Hindlimb muscle (tissue), 1 donor: ENCODE data around the gene TGFB2. TPM values are rescaled to one million over a fixed set of nuclear protein-coding genes. Genes with fewer than 3 reads are reported as not detected.
"Not testable (repeated sequence)": the region's sequence is repeated elsewhere in the genome, so short reads cannot be mapped to it uniquely, and the experiment has no call there.

Source experiments
- DNase-seq: peaks from one replicate; pipeline ENCODE4 v3.0.0-alpha.2; 2013
- polyA plus RNA-seq: library from polyadenylated mRNA; unstranded; fragments of 120-200 nt; gene quantifications from one replicate; pipeline ENCODE4 v1.2.1, GENCODE V29; 2013; ENCODE audit not compliant: insufficient read length

The TGFB2 gene
- 54.3 TPM for polyA plus RNA-seq

DNA sequence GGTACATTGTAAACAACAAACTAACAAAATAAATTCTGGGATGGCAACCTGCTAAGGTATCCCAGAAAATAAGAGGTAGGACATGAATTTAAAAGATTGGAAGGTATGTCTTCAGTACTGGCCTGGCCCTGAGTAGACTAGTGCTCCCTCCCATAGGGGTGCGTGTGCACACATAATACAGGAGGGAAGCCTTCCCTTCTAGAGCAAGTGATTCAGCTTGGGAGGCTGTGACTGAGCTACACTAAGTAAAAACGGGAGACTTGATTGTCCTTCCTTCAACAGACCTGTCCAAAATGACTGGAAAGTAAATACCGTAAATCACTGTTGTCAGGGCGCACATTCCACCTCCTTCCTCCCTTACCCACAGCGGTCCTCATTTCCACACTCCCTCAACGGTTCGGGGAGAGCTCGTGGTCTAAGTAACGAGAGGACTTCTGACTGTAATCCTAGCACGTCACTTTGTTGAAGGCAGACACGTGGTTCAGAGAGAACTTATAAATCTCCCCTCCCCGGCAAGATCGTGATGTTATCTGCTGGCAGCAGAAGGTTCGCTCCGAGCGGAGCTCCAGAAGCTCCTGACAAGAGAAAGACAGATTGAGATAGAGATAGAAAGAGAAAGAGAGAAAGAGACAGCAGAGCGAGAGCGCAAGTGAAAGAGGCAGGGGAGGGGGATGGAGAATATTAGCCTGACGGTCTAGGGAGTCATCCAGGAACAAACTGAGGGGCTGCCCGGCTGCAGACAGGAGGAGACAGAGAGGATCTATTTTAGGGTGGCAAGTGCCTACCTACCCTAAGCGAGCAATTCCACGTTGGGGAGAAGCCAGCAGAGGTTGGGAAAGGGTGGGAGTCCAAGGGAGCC lies at the start of gene TGFB2:
TSS of gene TGFB2 (plus strand) at position 523 of the 859 bp plus-strand sequence. CDS start 1,366 bp downstream, outside the sequence.
- DNase-seq, result peak; percentile 86

DNA sequence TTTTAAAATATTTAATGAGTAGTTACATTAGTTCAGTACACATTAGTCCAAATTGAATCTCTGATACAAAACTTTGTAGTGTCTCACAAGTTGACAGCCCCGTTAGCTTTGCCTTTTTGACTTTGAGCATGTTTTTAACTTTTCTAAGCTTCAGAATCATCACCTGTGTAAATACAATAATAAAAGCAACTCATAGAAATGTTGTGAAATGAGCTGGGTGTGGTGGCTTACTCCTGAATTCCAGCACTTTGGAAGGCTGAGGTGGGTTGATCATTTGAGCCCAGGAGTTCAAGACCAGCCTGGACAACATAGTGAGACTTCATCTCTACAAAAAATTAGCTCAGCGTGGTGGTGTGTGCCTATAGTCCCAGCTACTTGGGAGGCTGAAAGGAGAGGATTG lies 49.0 kb upstream of the TGFB2 start:
- no peak for DNase-seq

DNA sequence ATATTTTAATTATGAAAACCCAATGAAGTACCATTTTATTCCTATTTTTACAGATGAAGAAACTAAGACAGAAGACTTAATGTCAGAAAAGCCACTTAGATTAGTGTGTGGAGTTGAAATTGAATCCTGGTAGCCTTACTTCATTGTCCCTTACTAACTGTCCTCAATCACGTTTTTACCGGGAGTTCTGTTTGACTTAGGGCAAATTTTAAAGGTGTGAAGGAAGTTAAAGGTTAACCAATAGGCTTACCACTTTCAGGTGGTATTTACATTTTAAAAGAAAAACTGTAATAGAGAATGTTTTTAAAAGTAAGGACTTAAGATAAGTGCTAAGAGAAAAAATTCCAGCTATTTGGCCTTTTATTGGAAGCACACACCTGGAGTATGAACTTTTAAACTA lies 47.7 kb upstream of the TGFB2 start:
- no peak for DNase-seq

DNA sequence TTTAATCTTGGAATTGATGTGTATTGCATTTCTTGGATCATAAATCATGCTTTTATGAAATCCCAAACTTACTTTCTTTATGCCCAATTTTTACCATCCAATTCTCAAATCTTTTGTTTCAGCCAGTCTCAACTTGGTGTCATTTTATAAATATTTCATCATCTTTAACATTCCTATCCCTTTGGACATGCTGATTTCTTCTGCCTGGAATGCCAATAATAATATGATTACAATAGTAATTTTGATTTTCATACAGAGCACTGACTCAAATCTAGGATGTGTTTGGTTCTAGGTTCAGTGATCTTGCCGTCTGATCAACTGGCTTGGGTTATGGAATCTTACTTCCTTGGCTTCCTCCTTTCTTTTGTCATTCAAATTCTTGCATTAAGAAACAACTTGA lies 47.3 kb upstream of the TGFB2 start:
- DNase-seq, result no peak

DNA sequence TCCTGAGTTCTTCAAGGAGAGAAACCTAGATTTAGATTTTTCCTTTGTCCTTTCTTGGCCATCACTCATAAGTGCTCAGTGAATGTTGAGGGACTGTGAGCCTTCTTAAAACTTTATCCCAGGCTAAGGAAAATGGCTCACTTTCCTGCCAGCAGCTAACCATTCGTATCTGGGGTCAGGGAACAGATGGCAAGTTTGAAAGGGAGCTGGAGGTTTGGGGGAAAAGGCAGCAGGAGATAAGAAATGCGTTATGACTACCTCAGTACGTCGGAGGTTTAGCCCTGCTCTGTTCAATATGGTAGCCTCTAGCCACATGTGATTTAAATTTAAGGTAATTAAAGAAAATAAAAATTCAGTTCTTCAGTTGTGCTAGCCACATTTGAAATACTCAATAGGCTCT lies 46.7 kb upstream of the TGFB2 start:
- DNase-seq, result no peak

DNA sequence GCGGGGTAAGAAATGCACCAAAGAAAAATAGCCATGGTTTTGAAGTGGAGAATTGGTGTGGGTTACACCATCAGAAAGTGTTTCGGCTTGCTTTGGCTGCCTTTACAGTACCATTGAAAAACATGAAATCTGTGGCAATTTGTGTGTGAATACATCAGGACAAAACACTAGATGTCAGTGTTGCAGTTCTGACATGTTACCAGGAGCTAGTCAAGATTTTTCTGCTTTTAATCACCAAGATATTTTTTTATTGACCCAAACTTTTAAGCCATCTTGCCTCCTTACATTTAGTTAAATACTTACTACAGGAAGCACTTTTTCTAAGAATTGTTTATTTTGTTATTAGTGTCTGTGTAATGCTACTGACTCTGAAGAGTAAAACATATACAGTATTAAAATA lies 45.7 kb upstream of the TGFB2 start:
- peak; percentile 43 for DNase-seq

DNA sequence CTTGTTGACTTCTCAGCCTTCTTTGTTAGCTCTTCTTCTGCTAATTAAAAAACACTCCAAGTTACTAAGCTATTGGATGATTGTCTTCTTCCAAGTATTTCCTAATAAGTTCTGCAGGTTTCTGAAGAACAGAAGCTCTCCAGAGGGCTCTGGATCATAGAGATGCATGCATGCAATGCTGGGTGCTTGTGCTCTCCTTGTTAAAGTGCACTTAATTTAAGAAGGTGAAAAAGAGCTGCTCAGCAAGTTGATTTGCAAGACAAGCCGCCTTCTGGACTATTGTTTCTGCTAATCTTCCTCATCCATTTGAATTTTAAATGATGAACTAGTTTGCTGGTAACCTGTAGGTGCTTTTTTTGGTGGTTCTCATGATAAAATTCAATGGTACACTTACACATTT lies 43.9 kb upstream of the TGFB2 start:
- no peak for DNase-seq

DNA sequence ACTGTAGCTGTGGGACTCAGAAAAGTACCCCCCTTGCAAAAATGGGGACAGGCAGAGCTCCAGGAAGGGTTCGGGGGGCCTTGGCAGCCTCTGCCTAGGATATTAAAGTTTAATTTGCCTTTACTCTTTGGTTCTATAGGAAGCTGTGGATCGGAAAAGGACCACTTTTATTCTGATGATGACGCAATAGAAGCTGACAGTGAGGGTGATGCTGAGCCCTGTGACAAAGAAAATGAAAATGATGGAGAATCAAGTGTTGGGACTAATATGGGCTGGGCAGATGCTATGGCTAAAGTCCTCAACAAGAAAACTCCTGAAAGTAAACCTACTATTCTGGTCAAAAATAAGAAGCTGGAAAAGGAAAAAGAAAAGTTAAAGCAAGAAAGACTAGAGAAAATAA lies 43.0 kb upstream of the TGFB2 start:
- DNase-seq, result no peak

DNA sequence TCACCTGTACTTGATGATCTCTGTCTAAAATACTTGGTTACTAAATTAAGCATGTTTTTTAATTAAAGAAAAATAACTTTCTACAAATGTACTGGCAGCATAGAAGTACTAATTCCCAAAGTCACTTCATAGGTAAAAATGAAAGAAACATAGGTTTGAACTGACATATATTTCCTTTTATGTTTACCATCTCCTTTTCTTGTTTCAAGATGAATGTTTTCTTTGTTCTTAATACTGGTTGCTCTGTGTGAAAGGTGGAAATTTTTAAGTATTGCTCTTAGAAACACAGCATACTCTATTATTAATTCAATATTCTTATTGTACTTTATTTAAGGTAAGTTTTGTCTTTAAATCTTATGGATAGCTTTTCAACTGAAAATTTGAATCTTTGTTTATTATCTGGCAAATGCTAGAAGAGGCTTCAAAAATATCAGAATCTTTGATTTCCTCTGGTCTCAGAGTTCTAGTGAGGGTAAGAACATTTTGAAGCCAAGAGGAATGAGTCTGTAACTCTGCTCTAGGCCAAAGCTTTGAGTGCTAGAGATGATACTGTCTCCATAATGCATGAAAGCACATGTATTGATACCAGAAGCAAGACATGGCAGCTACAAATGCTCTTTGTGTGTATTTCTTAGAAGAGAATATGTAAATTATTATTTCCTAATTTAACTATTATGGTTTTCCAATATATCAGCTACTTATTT lies 41.8 kb upstream of the TGFB2 start:
- no peak for DNase-seq

DNA sequence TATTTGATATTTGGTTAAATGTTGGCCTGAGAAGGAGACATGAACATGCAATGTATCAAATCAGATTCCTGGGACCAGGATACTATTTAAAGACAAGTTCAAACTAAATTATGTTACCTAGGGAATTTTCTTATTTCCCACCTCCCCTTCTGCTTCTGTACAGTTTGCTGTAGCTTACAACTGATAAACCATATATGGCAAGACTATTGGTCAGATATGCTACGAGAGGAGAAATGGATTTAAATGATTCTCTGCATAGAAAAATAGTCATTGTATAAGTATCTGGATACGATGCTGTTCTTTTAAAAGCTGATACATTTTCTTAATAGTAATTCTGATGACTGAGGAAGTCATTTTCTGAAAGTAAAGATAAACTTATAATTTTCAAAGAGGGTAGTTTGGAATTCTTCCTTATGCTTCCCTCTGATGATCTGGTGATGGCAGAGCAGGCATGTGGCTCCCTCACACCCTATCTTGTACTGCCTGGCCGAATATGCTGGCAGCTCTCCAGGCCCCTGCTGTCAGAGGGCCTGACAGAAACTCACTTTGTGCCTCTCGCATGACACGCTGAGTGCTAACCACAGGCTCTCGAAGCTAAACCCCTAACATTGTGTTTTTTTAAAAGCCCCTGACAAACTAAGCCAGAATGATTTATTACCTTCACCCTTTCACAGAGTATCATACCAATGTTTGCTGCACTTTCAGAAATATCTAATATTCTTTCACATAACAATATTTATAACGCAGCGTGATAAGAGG lies 40.7 kb upstream of the TGFB2 start:
- DNase-seq, result no peak

DNA sequence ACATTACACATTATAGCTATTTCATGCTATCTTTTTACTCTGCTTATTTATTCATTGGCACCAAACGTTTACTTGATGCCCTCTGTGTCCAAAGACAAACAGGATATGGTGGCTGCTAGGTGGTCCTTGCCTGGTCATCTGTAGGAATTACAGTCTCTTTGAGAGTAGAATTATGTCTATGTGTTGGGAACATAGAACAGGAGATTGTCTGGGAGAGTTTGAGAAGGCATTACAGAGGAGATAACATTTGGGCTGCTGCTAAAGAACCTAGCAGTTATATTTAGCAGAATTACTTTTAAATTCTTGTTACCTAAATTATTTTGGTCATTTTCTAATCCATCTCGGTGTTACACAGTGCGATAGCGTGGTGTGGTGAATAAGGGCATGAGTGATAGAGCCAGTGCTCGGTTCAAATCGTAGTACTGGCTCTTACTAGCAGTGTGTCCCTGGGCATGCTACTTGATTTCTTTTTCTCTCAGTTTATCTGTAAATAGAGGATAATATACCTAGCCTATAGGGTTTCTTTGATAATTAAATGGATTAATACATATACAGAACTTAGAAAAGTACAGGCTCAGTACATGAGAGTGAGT lies 39.6 kb upstream of the TGFB2 start:
- no peak for DNase-seq

DNA sequence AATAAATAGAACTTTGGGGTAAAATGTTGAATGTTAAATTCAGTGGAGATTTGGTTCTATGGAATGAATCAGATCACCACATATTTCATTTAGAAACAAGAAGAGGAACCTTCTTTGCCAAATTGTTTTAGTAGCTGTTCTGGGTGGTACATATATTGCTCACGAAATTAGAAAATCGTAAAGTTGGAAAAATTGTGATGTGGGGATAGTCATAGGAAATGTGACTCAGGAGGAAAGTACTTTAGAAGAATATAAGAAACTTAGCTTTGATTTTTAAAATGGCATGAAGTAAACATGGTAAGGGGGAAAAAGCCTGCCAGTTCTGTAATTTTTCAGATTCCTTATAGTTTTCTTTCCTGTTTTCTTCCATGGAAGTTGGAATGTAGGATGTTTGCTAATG lies 32.6 kb upstream of the TGFB2 start:
- no peak for DNase-seq

DNA sequence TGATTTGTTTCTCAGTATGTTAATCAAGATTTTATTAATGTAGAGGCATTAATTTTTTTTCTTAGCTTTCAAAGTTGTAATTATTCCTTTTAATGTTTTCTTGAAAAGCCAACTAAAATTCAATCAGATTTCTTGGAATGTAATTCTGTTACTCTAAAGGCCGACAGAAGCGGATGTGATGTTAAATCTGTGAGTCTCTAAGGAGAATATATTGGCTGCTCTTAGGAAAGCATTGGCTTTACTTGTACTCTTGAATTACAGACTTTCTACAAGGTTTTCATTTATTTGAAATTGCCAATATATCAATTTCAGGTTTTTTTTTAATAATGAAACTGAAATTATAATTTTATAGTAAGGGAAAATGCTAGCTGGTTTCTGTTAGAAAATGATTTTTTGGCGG lies 30.8 kb upstream of the TGFB2 start:
- no peak for DNase-seq

DNA sequence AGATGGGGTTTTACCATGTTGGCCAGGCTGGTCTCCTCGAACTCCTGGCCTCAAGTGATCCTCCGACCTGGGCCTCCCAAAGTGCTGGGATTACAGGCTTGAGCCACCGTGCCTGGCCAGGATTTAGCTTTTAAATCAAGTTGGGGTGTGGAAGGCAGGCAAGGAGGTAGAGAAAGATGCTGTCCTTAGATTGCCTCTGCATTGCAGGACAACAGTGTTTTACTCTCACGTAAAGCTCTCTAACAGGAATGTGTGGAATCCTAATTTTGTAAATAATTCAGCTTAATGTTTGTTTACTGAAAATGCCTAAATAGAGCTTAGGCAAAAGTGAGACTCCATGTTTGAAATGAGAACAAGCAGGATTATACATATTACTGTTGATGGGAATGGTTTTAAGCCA lies 29.5 kb upstream of the TGFB2 start:
- no peak for DNase-seq

DNA sequence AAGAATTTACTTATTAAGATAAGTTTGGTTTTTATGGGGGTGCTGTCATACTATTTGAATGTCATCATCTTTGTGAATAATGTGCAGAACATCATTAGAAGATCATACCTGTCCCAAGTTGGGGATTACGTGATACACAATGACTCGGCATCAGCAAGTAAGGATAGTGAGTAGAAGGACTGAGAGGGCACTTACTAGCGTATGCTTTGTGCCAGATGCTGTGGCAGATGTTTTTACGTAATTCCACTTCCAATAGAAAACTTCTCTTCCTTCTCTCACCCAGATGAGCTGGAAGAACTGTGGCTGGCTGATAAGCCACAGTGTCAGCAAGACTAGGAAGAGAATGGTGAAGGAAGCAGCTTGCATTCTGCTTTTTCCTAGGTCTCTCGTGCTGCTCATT lies 28.1 kb upstream of the TGFB2 start:
- no peak for DNase-seq

DNA sequence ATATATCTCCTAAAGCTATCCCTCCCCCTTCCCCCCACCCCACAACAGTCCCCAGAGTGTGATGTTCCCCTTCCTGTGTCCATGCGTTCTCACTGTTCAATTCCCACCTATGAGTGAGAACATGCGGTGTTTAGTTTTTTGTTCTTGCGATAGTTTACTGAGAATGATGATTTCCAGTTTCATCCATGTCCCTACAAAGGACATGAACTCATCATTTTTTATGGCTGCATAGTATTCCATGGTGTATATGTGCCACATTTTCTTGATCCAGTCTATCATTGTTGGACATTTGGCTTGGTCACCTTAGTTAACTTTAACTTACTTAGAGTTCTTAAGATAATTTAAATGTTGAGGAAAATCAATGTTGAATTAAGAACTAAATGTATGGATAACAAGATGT lies 25.0 kb upstream of the TGFB2 start:
- DNase-seq, result not testable (repeated sequence)

DNA sequence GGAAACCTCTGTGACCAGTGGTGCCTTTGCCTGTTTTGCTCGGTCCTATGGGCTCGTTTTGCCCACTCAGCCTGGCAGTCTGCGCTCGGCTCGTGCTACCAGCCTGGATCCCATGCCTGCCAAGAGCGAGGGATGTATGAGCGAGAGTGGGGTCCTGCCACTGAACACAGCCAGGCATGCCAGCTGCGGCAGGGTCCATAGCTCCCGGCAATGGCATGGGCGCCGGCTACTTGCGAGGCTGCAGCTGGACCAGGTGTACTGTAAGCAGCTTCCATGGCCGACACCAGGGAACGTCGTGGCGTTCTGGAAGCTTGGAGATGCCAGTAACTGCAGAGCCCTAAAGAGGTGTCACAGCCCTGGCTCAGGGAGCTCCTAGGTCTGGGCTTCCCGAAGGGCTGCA lies 22.4 kb upstream of the TGFB2 start:
- no peak for DNase-seq

DNA sequence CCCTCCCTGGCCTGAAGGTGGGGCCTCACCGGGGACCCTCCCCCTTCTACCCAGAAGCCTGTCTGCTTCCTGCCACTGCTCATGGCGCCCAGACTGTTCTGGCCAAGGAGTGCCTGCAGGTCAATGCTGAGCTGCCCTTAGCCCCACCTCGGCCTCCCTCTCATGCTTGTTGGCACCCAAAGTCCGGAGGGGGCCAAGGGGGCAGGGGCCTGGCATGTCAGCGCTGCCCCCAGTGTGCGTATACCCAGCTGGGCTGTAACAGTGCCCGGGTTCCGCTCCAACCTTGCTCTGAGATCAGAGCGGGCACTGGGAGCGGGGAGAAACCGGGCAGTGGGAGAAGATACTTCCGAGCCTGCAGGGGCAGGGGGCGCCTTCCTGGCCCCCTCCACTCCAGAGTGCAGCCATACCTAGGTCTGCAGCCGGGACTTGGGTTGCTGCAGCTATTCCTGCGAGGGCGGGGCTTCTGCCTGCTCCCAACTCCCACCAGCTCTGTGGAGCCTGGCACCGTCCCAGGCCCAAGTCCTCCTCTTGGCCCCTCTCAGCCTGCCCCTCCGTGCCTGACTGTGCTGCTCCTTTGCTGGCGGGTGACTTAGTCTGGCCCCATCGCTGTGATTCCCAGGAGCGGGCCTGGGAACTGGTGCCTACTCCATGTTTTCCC lies 21.4 kb upstream of the TGFB2 start:
- DNase-seq, result no peak

DNA sequence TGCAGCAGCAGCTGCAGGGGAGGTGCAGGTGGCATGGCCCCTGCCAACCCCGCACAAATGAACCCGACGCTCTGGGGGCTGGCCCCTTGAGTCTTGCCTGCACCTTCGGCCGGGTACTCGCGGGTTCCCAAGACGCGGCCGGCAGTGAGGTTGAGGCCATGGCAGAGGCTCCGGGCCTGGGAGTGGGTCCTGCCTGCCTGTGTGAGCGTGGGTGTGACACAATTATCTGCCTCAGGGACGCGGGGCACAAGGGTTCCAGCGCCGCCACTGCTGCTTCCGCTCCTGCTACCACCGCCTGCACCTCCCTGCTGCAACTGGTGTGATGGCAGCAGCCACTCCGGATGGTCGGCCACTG lies 20.9 kb upstream of the TGFB2 start:
- DNase-seq, result no peak

DNA sequence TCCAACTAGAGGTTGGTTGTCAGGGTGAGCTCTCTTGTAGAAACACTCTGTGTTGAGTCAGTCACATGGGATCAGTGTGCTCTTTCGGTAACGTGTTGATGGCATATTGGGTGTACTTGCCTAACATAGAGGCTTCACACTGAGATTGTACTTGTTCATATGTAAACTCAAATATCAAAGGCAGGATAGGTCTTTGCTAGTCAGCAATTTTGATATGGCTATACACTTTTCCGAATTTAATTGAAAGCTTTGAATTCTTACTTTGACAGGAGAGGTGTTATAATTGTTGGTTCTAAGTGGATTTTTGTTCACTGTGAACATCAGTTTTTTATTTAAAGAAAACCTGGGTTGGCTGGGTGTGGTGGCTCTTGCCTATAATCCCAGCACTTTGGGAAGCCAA lies 16.4 kb upstream of the TGFB2 start:
- no peak for DNase-seq

DNA sequence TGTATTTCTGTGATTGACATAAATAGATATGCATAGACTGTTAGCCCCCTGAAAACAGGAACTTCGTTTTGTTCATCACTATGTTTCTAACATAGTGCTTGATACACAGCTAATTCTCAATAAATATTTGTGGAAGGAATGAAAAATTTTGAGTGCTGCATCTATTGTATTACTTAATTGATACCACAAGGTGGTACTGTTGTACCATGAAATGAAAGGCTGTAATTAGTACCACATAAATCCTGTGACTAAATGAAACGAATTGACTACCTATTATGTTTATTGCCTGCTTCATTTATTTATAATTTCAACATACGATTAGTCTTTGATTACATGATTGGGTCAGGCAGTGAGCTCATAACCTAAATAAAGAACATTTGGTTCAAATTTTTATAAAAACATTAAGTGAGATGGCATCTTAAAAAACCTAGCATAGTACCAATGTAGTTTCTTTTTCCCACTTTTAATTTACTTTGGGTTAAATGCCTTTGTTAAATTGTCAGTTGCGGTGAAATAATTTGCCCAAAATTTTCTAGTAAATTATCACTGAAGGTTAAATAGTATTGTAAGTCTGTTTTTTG lies 15.0 kb upstream of the TGFB2 start:
- DNase-seq, result peak; percentile 53

DNA sequence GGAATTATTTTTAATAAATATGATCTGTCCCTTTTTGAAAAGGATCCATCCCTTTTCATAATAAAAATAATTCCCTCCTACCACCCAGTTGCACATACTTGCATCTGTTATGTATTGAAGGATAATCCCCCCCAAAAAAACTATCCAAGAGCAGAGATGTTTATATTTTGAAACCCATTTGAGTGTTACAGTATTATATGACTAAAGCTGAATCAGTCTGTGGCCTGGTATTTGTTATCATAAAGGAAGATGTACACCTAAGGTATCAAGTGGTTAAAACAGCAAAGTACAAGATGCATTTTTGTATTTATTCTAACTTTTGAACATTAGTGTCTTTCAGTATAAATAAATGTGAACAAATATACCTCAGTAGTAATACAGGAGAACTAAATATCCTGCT lies 12.7 kb upstream of the TGFB2 start:
- no peak for DNase-seq
